ENCODE measurements around the gene BCL2.

The BCL2 gene

DNA sequence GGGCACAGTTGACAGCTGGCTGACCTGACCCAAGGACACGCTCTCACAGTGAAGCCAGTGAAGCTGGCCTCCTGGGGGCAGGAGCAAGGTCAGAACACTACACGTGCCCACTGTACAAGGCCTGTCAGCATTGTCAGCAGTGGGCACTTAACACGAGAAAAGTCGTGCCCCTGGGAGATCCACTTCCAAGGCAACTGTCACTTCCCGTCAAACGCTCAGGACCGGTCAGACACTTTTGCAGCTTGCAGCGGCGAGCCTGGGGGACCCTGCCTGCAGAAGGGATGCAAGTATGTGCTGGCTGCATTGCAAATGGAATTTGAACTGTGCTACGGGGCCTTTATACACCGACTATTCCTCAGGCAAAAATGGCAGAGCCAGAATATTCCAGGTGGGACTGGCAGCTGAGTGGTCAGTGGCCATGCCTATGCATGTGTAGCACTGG lies 176.2 kb downstream of the BCL2 start:
- no peak for DNase-seq (ENCODE audit: low read depth)
- H3K4me3 ChIP-seq (ENCODE audit: low read depth, low read length): no peak overlapping the region
- TF ChIP-seq, protein P1, sequence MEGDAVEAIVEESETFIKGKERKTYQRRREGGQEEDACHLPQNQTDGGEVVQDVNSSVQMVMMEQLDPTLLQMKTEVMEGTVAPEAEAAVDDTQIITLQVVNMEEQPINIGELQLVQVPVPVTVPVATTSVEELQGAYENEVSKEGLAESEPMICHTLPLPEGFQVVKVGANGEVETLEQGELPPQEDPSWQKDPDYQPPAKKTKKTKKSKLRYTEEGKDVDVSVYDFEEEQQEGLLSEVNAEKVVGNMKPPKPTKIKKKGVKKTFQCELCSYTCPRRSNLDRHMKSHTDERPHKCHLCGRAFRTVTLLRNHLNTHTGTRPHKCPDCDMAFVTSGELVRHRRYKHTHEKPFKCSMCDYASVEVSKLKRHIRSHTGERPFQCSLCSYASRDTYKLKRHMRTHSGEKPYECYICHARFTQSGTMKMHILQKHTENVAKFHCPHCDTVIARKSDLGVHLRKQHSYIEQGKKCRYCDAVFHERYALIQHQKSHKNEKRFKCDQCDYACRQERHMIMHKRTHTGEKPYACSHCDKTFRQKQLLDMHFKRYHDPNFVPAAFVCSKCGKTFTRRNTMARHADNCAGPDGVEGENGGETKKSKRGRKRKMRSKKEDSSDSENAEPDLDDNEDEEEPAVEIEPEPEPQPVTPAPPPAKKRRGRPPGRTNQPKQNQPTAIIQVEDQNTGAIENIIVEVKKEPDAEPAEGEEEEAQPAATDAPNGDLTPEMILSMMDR (IDR thresholded peaks at IDR 0.05; ENCODE audit: insufficient read depth, low read depth, low read length, missing control alignments): no peak

DNA sequence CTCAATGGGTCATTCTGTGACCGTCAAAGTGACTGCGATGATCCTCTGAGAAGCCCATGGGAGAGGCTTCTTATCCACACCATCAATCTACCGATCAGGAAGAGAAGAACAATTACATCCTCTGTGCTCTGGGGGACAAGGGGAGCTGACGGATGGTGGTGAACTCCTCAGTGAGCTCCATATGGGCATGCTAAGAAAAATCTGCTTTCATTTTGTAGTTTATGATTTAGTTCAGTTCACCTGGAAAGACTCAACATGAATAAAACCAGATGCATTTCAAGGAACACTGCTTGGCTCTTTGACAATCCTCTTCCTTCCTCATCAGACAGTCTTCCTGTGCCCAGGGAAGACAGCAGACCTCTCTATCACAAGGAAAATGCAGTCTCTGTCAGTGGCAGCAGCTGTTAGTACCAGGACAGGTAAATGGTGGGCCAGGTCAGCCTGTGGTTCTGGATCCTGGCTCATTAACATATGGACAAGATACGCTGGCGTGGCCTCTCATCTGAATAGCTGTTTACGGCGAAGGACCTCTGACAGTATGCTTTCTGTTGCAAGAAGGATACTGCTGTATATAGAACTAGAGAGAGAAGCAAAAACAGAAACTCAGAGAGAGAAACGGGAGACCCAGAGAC lies 176.9 kb downstream of the BCL2 start:
- DNase-seq (ENCODE audit: low read depth): no peak
- TF ChIP-seq, protein P1 (IDR thresholded peaks at IDR 0.05; ENCODE audit: insufficient read depth, low read depth, low read length, missing control alignments): no peak
- peak overlapping the region; percentile 46 for H3K4me3 ChIP-seq (ENCODE audit: low read depth, low read length)

DNA sequence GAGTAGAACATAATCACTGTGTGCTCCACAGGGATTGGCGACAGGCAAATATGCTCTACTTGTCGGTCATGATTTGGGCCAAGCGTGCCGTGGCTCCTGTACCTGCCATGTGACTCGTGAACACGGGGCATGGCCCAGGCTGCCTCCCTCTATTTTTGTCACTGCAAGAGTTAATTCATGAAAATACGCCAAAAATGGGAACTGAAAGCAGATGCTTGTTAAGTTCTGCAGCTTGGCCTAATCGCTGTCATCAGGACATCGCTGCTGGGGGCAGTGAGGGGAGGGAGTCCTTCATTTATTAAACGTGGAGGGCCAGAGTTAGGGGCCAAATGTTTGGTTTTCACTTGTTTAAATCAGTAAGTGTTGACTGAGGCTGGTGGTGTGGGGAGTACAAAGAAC lies 177.8 kb downstream of the BCL2 start:
- peak overlapping the region; percentile 46 for H3K4me3 ChIP-seq (ENCODE audit: low read depth, low read length)
- TF ChIP-seq, protein P1 (IDR thresholded peaks at IDR 0.05; ENCODE audit: insufficient read depth, low read depth, low read length, missing control alignments): no peak
- DNase-seq (ENCODE audit: low read depth): peak; percentile 91

DNA sequence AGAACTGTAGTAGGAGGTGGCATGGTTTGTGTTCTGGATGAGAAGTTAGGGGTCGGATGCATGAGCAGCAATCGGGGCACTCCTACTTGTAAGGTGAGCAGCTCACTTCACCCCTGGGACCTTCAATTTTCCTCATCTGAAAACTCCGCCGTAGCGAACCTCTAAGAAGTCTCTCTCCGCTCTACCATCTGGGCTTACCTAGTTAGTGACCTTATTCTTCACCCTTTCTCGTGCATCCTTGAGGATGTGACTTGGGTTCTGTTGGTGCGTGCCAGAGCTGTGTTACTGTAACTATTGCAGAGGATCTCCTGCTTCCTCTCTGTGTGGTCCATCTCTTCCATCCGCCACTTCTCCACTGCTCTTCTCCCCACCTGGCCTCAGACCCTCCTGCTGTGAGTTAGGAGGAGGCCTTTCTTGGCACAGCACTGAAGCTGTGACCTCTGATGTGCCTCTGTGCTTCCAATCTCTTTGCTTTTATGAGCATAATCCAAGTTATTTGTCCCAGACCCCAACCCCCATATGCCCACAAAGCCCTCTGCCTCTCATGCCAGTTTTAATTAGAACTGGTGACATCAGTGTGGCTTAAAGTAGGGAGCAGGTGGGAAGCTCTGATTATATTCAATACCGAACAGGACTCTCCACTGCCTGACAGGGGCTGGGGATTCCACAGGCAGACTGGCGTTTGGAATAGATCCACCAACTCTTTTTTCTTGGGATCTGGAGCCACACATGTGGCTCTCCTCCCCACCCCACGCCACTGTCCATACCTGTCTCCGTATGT lies 178.4 kb downstream of the BCL2 start:
- TF ChIP-seq, protein P1 (IDR thresholded peaks at IDR 0.05; ENCODE audit: insufficient read depth, low read depth, low read length, missing control alignments): no peak
- H3K4me3 ChIP-seq (ENCODE audit: low read depth, low read length): peak overlapping the region; percentile 46
- DNase-seq (ENCODE audit: low read depth): no peak

DNA sequence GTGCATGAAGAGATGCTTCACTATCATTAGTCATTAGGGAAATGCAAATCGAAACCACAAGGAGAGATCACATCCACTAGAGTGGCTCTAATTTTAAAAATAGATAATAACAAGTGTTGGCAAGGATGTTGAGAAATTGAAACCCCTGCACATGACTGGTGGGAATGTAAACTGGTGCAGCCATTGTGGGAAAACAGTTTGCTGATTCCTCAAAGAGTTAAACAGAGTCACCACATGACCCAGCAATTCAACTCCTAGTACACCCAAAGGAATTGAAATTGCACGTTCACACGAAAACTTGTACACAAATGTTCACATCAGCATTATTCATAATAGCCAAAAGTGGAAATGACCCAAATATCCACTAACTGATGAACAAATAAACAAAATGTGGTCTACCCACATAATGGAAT lies 179.5 kb downstream of the BCL2 start:
- H3K4me3 ChIP-seq (ENCODE audit: low read depth, low read length): no peak overlapping the region; the same call in 1 of the 2 replicates
- DNase-seq (ENCODE audit: low read depth): peak; percentile 75
- TF ChIP-seq, protein P1 (IDR thresholded peaks at IDR 0.05; ENCODE audit: insufficient read depth, low read depth, low read length, missing control alignments): no peak

DNA sequence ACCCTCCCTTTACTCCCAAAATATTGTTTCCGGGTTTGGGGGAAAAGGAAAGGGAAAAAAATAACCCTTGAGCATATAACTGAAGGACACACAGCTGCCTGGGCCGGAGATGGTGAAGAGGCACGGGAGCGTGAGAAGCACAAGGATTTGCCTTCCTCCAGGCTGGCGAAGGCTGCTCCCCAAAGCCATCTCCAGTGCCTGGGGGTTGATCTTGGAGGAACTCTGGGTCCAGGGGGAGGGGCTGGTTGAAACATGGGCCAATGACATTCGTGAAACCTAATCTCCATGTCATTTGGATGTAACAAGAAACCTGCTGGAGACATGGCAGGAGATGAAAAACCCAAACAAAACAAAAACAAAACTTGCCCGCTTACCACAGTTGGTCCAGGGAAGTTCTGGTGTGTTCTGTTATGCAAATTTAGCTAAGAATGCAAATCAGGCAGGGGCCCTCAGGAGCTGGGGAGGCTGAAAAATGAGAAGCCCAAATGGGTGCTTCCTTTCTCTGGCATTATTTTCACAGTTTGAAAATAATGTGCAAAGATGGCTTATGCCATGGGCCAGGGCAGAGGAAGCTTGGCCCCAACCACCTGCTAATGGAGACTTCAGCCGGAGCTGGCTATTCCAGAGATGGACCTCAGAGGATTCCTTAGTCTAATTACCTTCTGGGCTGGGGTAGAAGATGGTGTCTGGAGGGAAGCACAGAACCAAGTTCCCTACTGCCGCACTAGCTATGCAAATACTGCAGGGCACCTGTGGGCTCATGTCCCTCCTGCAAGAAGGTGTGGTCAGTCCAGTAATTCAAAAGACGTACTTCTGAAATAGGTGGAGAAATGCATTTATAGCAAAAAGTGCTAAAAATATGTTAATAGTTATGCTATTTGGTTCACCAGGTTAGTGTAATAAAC lies 180.9 kb downstream of the BCL2 start:
- TF ChIP-seq, protein P1 (IDR thresholded peaks at IDR 0.05; ENCODE audit: insufficient read depth, low read depth, low read length, missing control alignments): no peak
- H3K4me3 ChIP-seq (ENCODE audit: low read depth, low read length): peak overlapping the region; percentile 70
- DNase-seq (ENCODE audit: low read depth): peak; percentile 93
